Measurements from ENCODE around the gene ALKBH8.
A peak's percentile ranks its signal among the peaks of the same experiment; 100 is the strongest.
"Not testable (repeated sequence)": the region's sequence is repeated elsewhere in the genome, so short reads cannot be mapped to it uniquely, and the experiment has no call there.

Gene ALKBH8

GRCh38 chr11:107576497-107577345 is 11.2 kb upstream of the ALKBH8 start:
- DNase-seq (ENCODE audit: low spot score) = peak; percentile 53

DNA sequence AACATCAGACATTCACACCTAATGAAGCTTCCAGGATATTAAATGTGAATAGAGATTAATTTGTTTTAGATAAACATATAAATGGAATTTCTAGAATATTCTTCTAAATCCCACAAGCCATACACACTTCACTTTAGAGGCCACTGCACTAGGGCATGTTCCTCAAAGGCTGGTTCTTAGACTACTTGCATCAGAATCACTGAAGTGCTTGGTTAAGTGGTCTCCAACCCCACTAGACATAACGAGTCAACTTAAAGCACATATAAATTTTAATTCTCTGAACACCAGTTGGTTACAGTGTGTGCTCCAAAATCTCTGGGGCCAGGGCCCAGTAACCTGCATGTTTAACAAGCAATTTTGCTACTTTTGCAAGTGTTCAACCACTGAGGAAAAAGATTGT is 7.9 kb upstream of the ALKBH8 start:
- no peak for DNase-seq (ENCODE audit: low spot score)

DNA sequence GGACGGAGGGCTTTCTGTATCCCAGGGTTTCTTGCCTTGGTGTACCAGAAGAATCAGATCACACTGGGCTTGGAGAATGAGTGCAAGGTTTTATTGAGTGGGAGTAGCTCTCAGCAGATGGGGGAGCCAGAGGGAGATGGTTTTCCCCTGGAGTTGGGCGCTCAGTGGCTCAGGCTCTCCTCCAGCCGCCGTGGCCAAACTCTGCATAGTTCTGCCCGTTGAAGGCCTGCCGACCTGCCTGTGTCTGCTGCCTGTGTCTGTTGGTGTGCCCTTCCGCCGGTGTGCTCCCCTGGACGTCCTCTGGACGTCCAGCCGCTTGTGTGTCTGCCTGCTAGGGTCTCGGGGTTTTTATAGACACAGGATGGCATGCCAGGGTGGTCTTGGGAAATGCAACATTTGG is 4.5 kb upstream of the ALKBH8 start:
- DNase-seq (ENCODE audit: low spot score) = no peak

DNA sequence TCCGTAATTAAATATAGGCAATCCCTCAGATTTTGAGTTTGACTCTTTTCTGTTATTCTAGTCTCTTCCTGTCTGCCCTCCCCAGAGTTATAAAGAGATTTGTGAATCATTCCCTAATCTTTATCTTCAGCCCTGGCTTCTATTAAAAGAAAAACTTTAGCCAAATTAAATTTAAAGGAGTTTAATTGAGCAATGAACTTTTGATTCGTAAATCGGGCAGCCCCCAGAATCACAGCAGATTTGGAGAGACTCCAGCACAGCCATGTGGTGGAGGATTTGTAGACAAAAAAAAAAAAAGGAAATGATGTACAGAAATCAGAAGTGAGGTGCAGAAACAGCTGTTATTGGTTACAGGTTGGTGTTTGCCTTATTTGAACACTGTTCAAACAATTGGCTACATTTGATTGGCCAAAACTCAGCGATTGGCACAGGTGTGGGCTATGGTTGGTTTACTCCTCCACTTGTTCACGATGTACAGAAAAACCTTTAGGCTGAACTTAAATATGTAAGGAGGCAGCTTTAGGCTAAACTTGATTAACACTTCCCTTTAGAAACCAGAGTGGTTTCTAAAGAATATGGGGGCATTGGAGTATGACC is 2.3 kb upstream of the ALKBH8 start:
- DNase-seq (ENCODE audit: low spot score) = no peak

GRCh38 chr11:107566569-107566968 is 1.0 kb upstream of the ALKBH8 start:
- DNase-seq (ENCODE audit: low spot score) = no peak

GRCh38 chr11:107565955-107566501 is 493 bp upstream of the ALKBH8 start:
- DNase-seq (ENCODE audit: low spot score) = not testable (repeated sequence)

- no peak for DNase-seq (ENCODE audit: low spot score)
Observed at GRCh38 chr11:107564877-107565218, 687 bp downstream of the ALKBH8 start.

- DNase-seq (ENCODE audit: low spot score) = peak; percentile 45
Observed at GRCh38 chr11:107563702-107564101, 1.8 kb downstream of the ALKBH8 start.

GRCh38 chr11:107562647-107563208 is 2.8 kb downstream of the ALKBH8 start:
- DNase-seq (ENCODE audit: low spot score) = no peak

DNA sequence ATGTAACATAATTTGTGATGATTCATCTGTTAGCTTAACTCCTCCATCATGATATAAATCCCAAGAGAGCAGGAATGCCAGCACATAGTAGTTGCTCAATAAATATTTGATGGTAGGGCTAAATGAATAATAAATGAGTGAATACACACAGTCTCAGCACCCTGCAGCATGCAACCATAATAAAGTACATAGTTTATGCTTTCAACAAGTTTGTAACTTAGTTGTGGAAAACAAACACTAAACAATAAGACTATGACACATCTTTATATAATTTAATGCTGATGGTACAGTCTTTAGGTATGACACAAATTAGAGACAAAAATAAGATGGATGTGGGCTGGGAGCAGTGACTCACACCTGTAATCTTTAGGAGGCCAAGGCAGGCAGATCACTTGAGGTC is 3.8 kb downstream of the ALKBH8 start:
- no peak for DNase-seq (ENCODE audit: low spot score)

DNA sequence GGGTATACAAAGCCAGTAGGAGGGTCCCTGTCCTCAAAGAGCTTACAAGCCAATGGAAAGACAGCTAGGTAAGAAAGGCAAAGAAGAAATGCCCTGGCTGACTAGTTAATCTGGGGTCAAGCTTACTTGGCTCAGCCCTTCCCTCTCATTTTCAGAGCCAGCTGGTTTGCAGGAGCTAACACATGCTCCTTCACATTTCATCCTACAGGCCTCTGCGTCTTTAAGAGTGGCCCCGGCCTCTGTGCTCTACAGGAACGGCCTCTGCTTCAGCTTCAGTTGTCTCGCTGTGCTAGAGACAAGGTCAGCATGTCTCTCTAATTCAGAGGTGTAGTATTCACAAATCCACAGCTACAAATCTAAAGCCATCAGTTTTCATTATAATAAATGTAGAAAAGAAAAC is 15.2 kb downstream of the ALKBH8 start:
- no peak for DNase-seq (ENCODE audit: low spot score)

DNA sequence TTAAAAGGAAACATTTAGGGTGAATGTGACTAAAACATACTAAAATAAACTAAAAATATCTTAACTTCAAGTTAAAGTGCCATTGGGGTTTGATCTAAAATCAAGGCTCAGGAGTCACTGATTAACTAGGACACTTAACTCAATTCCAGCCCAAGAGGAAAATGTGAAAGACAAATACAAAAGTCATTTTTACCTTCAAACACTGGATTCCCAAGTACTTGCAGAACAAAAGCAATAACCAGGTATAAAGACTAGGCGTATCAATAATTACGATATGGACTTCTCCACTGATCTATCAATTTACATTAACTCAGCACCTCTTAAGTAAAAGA is 15.6 kb downstream of the ALKBH8 start:
- no peak for DNase-seq (ENCODE audit: low spot score)

DNA sequence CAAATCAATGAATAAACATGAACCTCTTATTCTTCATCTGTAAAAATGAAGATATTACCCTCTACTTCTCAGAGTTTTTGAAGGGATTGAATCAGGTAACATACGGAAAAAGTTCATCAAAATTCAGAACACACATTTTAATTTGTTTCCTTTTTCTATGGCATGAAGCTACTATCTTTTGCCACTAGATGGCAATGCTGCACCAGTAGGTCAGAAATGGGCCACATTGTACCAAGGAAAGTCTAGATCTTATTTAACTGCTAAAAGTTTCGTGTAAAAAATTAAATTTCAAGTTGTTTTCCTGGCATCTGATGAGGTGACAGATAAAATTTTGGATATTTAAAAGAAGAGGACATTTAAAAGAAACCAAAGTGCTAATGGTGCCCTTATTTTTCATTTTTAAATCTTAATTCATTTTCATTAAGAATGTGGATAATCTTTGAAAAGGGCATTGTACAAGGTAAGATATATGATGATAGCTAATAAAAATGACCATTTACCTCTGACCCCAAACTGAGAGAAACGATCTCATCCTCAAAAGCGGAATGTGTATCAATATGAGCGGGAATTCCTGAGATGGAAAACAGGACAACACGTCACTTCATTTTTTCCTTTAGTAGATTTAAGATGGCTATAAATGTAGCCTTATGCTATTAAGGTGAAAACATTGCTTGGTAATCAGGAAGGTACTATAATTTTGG is 16.1 kb downstream of the ALKBH8 start:
- DNase-seq (ENCODE audit: low spot score) = peak; percentile 38

GRCh38 chr11:107547961-107548360 is 17.6 kb downstream of the ALKBH8 start:
- no peak for DNase-seq (ENCODE audit: low spot score)

- DNase-seq (ENCODE audit: low spot score) = no peak
Observed at GRCh38 chr11:107545101-107545514, 20.4 kb downstream of the ALKBH8 start.

- no peak for DNase-seq (ENCODE audit: low spot score)
Observed at GRCh38 chr11:107538821-107539220, 26.7 kb downstream of the ALKBH8 start.

DNA sequence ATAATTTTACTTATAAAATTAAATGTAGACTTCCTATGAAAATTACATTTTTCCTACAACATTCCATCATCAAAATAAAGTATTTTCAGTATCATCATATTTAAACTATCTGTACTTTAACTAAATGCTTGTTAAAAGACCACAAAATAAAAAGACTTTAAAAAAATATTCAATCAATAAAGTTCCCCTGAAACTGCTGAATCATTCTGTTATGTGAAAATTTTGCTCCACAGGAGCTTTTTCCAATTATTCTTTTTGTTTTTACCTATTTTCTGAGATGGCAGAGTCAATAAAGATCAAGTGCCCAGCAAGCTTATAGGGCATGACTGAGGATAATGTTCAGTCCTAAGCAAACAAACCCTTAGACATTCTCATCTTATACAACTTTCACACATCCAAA is 27.3 kb downstream of the ALKBH8 start:
- DNase-seq (ENCODE audit: low spot score) = no peak

DNA sequence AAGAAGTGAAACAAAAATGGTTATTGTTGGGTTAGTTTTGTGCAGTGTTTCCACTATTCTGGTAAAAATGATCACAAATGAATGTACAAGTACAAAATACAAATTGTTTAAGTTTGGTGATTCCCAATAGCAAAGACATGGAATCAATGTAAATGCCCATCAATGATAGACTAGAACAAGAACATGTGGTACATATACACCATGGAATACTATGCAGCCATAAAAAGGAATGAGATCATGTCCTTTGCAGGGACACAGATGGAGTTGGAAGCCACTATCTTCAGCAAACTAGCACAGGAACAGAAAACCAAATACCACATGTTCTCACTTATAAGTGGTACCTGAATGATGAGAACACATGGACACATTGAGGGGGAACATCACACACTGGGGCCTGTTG is 28.4 kb downstream of the ALKBH8 start:
- not testable (repeated sequence) for DNase-seq (ENCODE audit: low spot score)

DNA sequence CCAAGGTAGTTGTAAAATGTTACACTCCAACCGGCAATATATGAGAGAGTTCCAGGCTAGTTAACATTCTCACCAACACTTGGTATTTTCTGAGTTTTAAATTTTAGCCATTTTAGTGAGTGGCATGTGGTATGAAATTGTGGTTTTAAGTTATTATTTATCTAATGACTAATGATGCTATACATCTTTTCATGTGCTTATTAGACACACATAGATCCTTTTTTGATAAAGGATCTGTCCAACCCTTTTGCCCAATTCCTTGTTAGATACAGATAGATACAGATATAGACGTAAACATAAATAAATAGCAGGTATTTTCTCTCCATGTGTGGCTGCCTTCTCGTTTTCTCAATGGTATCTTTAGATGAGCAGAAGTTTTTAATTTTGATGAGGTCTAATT is 39.3 kb downstream of the ALKBH8 start:
- DNase-seq (ENCODE audit: low spot score) = no peak

GRCh38 chr11:107508858-107509244 is 56.7 kb downstream of the ALKBH8 start:
- DNase-seq (ENCODE audit: low spot score) = no peak

- no peak for DNase-seq (ENCODE audit: low spot score)
Observed at GRCh38 chr11:107508201-107508857, 57.2 kb downstream of the ALKBH8 start.

- no peak for DNase-seq (ENCODE audit: low spot score)
Observed at GRCh38 chr11:107505647-107506225, 59.8 kb downstream of the ALKBH8 start.

All from D341Med (cell line).